IMR-90 (cell line): ENCODE results near the gene HNRNPR. TPM values are rescaled to one million over a fixed set of nuclear protein-coding genes. Genes with fewer than 3 reads are reported as not detected.

Source experiments
- ATAC-seq: fragments of 200-7000 bp; cut with Tn5 transposase; 2 replicates; pipeline ENCODE4 v1.9.1; 2020; ENCODE audit warnings: low read depth, mild to moderate bottlenecking, moderate library complexity
- BruUV-seq: library from RNA; stranded (reverse); fragments of 400-500 nt; replicated peaks from 2 replicates; lab custom pipeline; 2021; lab: Mats Ljungman, UMichigan
- CTCF ChIA-PET: fragments of 300-600 bp; formaldehyde crosslinking; extraction: SDS; loops from one replicate; lab custom pipeline; 2021; ENCODE audit warnings: antibody characterized with exemption; lab: Yijun Ruan, JAX
- POLR2A ChIA-PET: fragments of 300-600 bp; sonication (Branson Sonifier 250); formaldehyde crosslinking; loops from one replicate; lab custom pipeline; 2022; ENCODE audit warnings: antibody characterized with exemption; ENCODE audit not compliant: unreplicated experiment; lab: Charles Lee
- DNase-seq: peaks from one replicate; pipeline ENCODE4 v3.0.0; 2013
- H2AFZ ChIP-seq: replicated peaks from 2 replicates; pipeline ENCODE3; 2013; ENCODE audit warnings: low read length, mild to moderate bottlenecking; ENCODE audit not compliant: poor library complexity
- H2AK5ac ChIP-seq: 2 replicates; pipeline ENCODE4 v1.6.1; 2013; ENCODE audit warnings: low read depth, low read length, inconsistent platforms
- H2AK9ac ChIP-seq: replicated peaks from 2 replicates; pipeline ENCODE3; 2013; ENCODE audit warnings: mild to moderate bottlenecking, low read depth, low read length, moderate library complexity; ENCODE audit not compliant: poor library complexity
- H2BK120ac ChIP-seq: 2 replicates; pipeline ENCODE4 v1.6.1; 2013; ENCODE audit warnings: low read depth, low read length, inconsistent platforms
- H2BK15ac ChIP-seq: 3 replicates; pipeline ENCODE4 v1.6.1; 2013; ENCODE audit warnings: low read depth, low read length, inconsistent platforms
- H2BK20ac ChIP-seq: 2 replicates; pipeline ENCODE4 v1.6.1; 2013; ENCODE audit warnings: low read depth, mild to moderate bottlenecking, inconsistent platforms, low read length, moderate library complexity
- H2BK5ac ChIP-seq: 2 replicates; pipeline ENCODE4 v1.6.1; 2013; ENCODE audit warnings: mild to moderate bottlenecking, low read depth, low read length, inconsistent platforms; ENCODE audit not compliant: poor library complexity, severe bottlenecking
- H3K14ac ChIP-seq: replicated peaks from 2 replicates; pipeline ENCODE4 v1.6.1; 2013; ENCODE audit warnings: low read depth, low read length, inconsistent platforms
- H3K18ac ChIP-seq: 2 replicates; pipeline ENCODE4 v1.6.1; 2013; ENCODE audit warnings: low read depth, low read length, control low read depth
- H3K23ac ChIP-seq: 2 replicates; pipeline ENCODE4 v1.6.1; 2013; ENCODE audit warnings: low read depth, low read length, inconsistent platforms
- H3K27ac ChIP-seq: 2 replicates; pipeline ENCODE4 v1.5.1; 2013; ENCODE audit warnings: mild to moderate bottlenecking, control low read depth, low read length; ENCODE audit not compliant: insufficient read depth
- H3K27me3 ChIP-seq: 2 replicates; pipeline ENCODE4 v1.6.1; 2013; ENCODE audit warnings: low read length; ENCODE audit not compliant: control insufficient read depth, insufficient read depth
- H3K36me3 ChIP-seq: 2 replicates; pipeline ENCODE4 v1.6.1; 2013; ENCODE audit warnings: low read length, mixed read lengths; ENCODE audit not compliant: control insufficient read depth, insufficient read depth
- H3K4ac ChIP-seq: 2 replicates; pipeline ENCODE4 v1.6.1; 2013; ENCODE audit warnings: low read depth, low read length, inconsistent platforms
- H3K4me1 ChIP-seq: 2 replicates; pipeline ENCODE4 v1.6.1; 2013; ENCODE audit warnings: low read length, mixed read lengths; ENCODE audit not compliant: control insufficient read depth, insufficient read depth
- H3K4me2 ChIP-seq: 2 replicates; pipeline ENCODE4 v1.6.1; 2013; ENCODE audit warnings: low read depth, mild to moderate bottlenecking, control low read depth, low read length, moderate library complexity
- H3K4me3 ChIP-seq: 2 replicates; pipeline ENCODE4 v1.5.1; 2013; ENCODE audit warnings: low read depth, mild to moderate bottlenecking, control low read depth, low read length, moderate library complexity; ENCODE audit not compliant: insufficient read depth
- H3K56ac ChIP-seq: 2 replicates; pipeline ENCODE4 v1.6.1; 2013; ENCODE audit warnings: low read length, inconsistent platforms; ENCODE audit not compliant: insufficient read depth; ENCODE audit errors: extremely low read depth
- H3K79me1 ChIP-seq, 2 experiments: 2 replicates each; pipeline ENCODE4 v1.6.1; 2013; ENCODE audit warnings: low read length in 2 of 2, inconsistent platforms in 1 of 2, low read depth in 1 of 2
- H3K9ac ChIP-seq: 2 replicates; pipeline ENCODE4 v1.6.1; 2013; ENCODE audit warnings: low read depth, low read length, control low read depth
- H3K9me1 ChIP-seq: 2 replicates; pipeline ENCODE4 v1.6.1; 2013; ENCODE audit warnings: low read length, inconsistent platforms; ENCODE audit not compliant: insufficient read depth
- H3K9me3 ChIP-seq: 2 replicates; pipeline ENCODE4 v1.6.1; 2013; ENCODE audit warnings: low read length; ENCODE audit not compliant: control insufficient read depth, insufficient read depth
- H4K20me1 ChIP-seq: 2 replicates; pipeline ENCODE4 v1.6.1; 2013; ENCODE audit warnings: low read length, inconsistent platforms; ENCODE audit not compliant: insufficient read depth
- H4K5ac ChIP-seq: 2 replicates; pipeline ENCODE4 v1.6.1; 2013; ENCODE audit warnings: mild to moderate bottlenecking, low read depth, low read length, control low read depth
- H4K8ac ChIP-seq, 2 experiments: 2 replicates each; pipeline ENCODE4 v1.6.1; 2013; ENCODE audit warnings: low read depth in 2 of 2, low read length in 2 of 2, control low read depth in 1 of 2, inconsistent platforms in 1 of 2
- H4K91ac ChIP-seq: 2 replicates; pipeline ENCODE4 v1.6.1; 2013; ENCODE audit warnings: low read depth, low read length, inconsistent platforms; ENCODE audit not compliant: insufficient read depth
- BHLHE40 ChIP-seq: fragments of 150-350 bp; IDR thresholded peaks from 2 replicates; pipeline ENCODE4 v1.6.1; 2016; ENCODE audit warnings: mild to moderate bottlenecking, low read depth, low read length
- CEBPB ChIP-seq: IDR thresholded peaks from 2 replicates; pipeline ENCODE4 v1.6.1; 2012; ENCODE audit warnings: low read depth, low read length, improper control_type of control experiment
- CHD1 ChIP-seq: IDR thresholded peaks from 2 replicates; pipeline ENCODE4 v1.6.1; 2012; ENCODE audit warnings: low read depth, low read length, improper control_type of control experiment
- FOS ChIP-seq: fragments of 150-350 bp; IDR thresholded peaks from 2 replicates; pipeline ENCODE4 v1.6.1; 2016; ENCODE audit warnings: low read depth, low read length
- MAFK ChIP-seq: IDR thresholded peaks from 2 replicates; pipeline ENCODE4 v1.6.1; 2012; ENCODE audit warnings: low read depth, low read length, improper control_type of control experiment
- MAZ ChIP-seq: IDR thresholded peaks from 2 replicates; pipeline ENCODE4 v1.6.1; 2012; ENCODE audit warnings: low read depth, mild to moderate bottlenecking, low read length, improper control_type of control experiment, moderate library complexity, borderline replicate concordance
- MXI1 ChIP-seq: IDR thresholded peaks from 2 replicates; pipeline ENCODE4 v1.6.1; 2012; ENCODE audit warnings: low read depth, mild to moderate bottlenecking, low read length, moderate library complexity, borderline replicate concordance
- NFE2L2 ChIP-seq: fragments of 150-350 bp; IDR thresholded peaks from 2 replicates; pipeline ENCODE4 v1.6.1; 2016; ENCODE audit warnings: low read depth, mild to moderate bottlenecking, low read length
- POLR2A ChIP-seq: IDR thresholded peaks from 2 replicates; pipeline ENCODE4 v1.6.1; 2012; ENCODE audit warnings: mild to moderate bottlenecking, low read depth, low read length
- RAD21 ChIP-seq: IDR thresholded peaks from 2 replicates; pipeline ENCODE4 v1.6.1; 2012; ENCODE audit warnings: low read length, improper control_type of control experiment
- RCOR1 ChIP-seq: IDR thresholded peaks from 2 replicates; pipeline ENCODE4 v1.6.1; 2012; ENCODE audit warnings: mild to moderate bottlenecking, low read length, improper control_type of control experiment; ENCODE audit not compliant: insufficient replicate concordance
- RFX5 ChIP-seq: IDR thresholded peaks from 2 replicates; pipeline ENCODE4 v1.8.0; 2012; ENCODE audit warnings: low read depth, mild to moderate bottlenecking, low read length, moderate library complexity
- SMC3 ChIP-seq: fragments of 150-350 bp; IDR thresholded peaks from 2 replicates; pipeline ENCODE4 v1.6.1; 2016; ENCODE audit warnings: low read depth, mild to moderate bottlenecking, antibody characterized with exemption, low read length, moderate library complexity
- WGBS, 2 experiments: methylation state at CpG; one replicate each; pipeline versions ENCODE4 v1.1.5 to v1.1.7; 2013; ENCODE audit warnings: missing lambda C conversion rate in 2 of 2; ENCODE audit not compliant: insufficient read length in 1 of 2; ENCODE audit errors: extremely low coverage in 2 of 2; 5-methylcytosine and 5-hydroxymethylcytosine counted together
- dilution Hi-C: fragments of 300-500 bp; cut with HindIII; formaldehyde crosslinking; loops from one replicate; pipeline ENCODE4 v1.14.3; 2018; ENCODE audit warnings: low sequenced_read_pairs; ENCODE audit not compliant: unreplicated experiment
- in situ Hi-C: fragments of 300-500 bp; cut with MboI; formaldehyde crosslinking; loops from 3 replicates; pipeline ENCODE4 v1.14.3; 2019; ENCODE audit warnings: low sequenced_read_pairs, inconsistent platforms, mixed read lengths
- intact Hi-C: fragments of 100-400 bp; cut with micrococcal nuclease; formaldehyde crosslinking; loops from 2 replicates; pipeline ENCODE4 v1.10.0; 2022
- polyA plus RNA-seq, 3 experiments: library from polyadenylated mRNA; depleted of rRNA; stranded (reverse); fragments of >200 nt; gene quantifications; 2 replicates each; pipeline ENCODE4 v1.2.3, GENCODE V29; 2012; ENCODE audit warnings: low replicate concordance in 1 of 3
- total RNA-seq: library from RNA; depleted of rRNA; stranded (reverse); fragments of >200 nt; gene quantifications from 2 replicates; pipeline ENCODE4 v1.2.3, GENCODE V29; 2012
- TF ChIP-seq, protein P1 (sequence below): conservative IDR thresholded peaks from 2 replicates; pipeline ENCODE4 v1.5.1; 2012; ENCODE audit warnings: mild to moderate bottlenecking, low read depth, low read length, improper control_type of control experiment
- TF ChIP-seq, protein P2 (sequence below): fragments of 150-350 bp; IDR thresholded peaks from 2 replicates; pipeline ENCODE4 v1.6.1; 2017; ENCODE audit warnings: mild to moderate bottlenecking, antibody characterized with exemption, low read length, low read depth
- TF ChIP-seq, protein P3 (sequence below): fragments of 150-350 bp; IDR thresholded peaks from 2 replicates; pipeline ENCODE4 v1.6.1; 2016; ENCODE audit warnings: low read depth, mild to moderate bottlenecking, low read length, moderate library complexity, borderline replicate concordance

Gene HNRNPR
- total and polyA plus RNA-seq, 2 of the 4 experiments (the other 2 are of a cell fraction) = 99.7 to 111 TPM

DNA sequence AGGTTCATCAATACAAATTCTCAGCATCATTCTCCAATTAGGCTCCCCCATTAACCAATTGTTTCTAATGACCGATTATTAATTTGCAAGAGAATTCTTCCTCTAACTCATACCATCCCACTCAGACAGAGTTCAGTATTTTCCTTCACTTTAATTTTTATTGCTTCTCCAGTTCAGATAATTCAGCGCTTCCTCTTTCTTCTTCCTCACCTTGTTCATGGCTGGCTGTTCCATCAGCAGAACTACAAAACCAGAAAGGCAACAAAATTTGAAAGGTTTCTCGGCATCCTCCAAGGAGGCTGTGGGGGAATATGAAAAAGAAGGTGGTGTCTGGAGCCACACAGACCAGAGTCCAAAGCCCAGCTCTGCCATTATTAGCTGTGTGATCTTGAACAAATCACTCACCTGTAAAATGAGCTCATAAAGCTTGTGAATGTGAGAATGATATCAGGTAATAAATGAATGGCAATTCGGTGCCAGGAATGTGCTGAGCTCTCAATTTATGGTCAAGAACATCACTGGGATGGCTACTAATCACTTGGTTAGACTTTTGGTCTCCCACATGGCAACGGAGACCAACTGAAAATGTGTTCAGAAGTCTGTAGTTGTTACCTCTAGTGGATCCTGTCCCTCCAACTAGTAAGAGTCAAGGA is 37.3 kb upstream of the HNRNPR start:
- Histone ChIP-seq H3K27me3 (no peaks in the 10 kb centered on the region), H2AFZ (no peak overlapping the region), H3K9me1 (peaks cover 21% of the 10 kb centered on the region), H3K18ac (no peak overlapping the region), H2BK15ac (no peak overlapping the region), H3K4me1 (peaks cover 12% of the 10 kb centered on the region), H2AK5ac (no peak overlapping the region), H3K4me2 (no peak overlapping the region), H3K9ac (no peak overlapping the region), H2BK120ac (no peak overlapping the region), H4K20me1 (peaks cover 6% of the 10 kb centered on the region; the same call in 1 of the 2 replicates), H3K9me3 (0 out of 2 replicates have a peak, but pooled peaks cover 4% of the 10 kb centered on the region), H3K56ac (no peak overlapping the region), H3K23ac (no peak overlapping the region), H4K5ac (no peak overlapping the region), H4K91ac (no peak overlapping the region), H3K27ac (no peak overlapping the region), H2BK20ac (no peak overlapping the region), H3K36me3 (peaks cover 2% of the 10 kb centered on the region; the same call in 1 of the 2 replicates), H3K14ac (no peak overlapping the region), H4K8ac (no peak overlapping the region), H3K79me1 (no peaks in the 10 kb centered on the region; a peak in 1 of 4 replicates), H3K4ac (no peak overlapping the region), H2BK5ac (no peak overlapping the region), H2AK9ac (no peak overlapping the region), H3K4me3 (no peak overlapping the region)
- dilution Hi-C loops (no loop called here), intact Hi-C loops (no loop called here), in situ Hi-C loops (no loop called here)
- WGBS, 2 experiments = 83% methylated on average over 1 of the region's 5 CpGs; no CpG with 5 or more reads in 1 of the 2 experiments
- BruUV-seq = no TSS peak
- POLR2A ChIA-PET = no interaction called here
- no peak for ATAC-seq
- TF ChIP-seq, protein P1, sequence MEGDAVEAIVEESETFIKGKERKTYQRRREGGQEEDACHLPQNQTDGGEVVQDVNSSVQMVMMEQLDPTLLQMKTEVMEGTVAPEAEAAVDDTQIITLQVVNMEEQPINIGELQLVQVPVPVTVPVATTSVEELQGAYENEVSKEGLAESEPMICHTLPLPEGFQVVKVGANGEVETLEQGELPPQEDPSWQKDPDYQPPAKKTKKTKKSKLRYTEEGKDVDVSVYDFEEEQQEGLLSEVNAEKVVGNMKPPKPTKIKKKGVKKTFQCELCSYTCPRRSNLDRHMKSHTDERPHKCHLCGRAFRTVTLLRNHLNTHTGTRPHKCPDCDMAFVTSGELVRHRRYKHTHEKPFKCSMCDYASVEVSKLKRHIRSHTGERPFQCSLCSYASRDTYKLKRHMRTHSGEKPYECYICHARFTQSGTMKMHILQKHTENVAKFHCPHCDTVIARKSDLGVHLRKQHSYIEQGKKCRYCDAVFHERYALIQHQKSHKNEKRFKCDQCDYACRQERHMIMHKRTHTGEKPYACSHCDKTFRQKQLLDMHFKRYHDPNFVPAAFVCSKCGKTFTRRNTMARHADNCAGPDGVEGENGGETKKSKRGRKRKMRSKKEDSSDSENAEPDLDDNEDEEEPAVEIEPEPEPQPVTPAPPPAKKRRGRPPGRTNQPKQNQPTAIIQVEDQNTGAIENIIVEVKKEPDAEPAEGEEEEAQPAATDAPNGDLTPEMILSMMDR = no peak
- TF ChIP-seq BHLHE40 = no peak
- TF ChIP-seq POLR2A = no peak
- no peak for TF ChIP-seq MAFK
- no peak for TF ChIP-seq CEBPB
- TF ChIP-seq RAD21 = no peak
- TF ChIP-seq RCOR1 = no peak
- TF ChIP-seq MAZ = no peak
- no peak for TF ChIP-seq FOS
- no peak for TF ChIP-seq RFX5
- TF ChIP-seq, protein P2, sequence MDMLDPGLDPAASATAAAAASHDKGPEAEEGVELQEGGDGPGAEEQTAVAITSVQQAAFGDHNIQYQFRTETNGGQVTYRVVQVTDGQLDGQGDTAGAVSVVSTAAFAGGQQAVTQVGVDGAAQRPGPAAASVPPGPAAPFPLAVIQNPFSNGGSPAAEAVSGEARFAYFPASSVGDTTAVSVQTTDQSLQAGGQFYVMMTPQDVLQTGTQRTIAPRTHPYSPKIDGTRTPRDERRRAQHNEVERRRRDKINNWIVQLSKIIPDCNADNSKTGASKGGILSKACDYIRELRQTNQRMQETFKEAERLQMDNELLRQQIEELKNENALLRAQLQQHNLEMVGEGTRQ = no peak
- TF ChIP-seq, protein P3, sequence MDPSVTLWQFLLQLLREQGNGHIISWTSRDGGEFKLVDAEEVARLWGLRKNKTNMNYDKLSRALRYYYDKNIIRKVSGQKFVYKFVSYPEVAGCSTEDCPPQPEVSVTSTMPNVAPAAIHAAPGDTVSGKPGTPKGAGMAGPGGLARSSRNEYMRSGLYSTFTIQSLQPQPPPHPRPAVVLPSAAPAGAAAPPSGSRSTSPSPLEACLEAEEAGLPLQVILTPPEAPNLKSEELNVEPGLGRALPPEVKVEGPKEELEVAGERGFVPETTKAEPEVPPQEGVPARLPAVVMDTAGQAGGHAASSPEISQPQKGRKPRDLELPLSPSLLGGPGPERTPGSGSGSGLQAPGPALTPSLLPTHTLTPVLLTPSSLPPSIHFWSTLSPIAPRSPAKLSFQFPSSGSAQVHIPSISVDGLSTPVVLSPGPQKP = no peak
- TF ChIP-seq NFE2L2 = no peak
- no peak for TF ChIP-seq CHD1
- no peak for TF ChIP-seq MXI1
- no peak for TF ChIP-seq SMC3
- CTCF ChIA-PET = no interaction called here
- no peak for DNase-seq
